NCI-H2029 treated with DMSO at 0.1 percent for 48 hours (cell line): ENCODE measurements around the gene LHFPL3.

ENCODE experiments used
- DNase-seq: peaks from one replicate; lab custom pipeline; 2025; lab: John Stamatoyannopoulos, UW

LHFPL3 gene

DNA sequence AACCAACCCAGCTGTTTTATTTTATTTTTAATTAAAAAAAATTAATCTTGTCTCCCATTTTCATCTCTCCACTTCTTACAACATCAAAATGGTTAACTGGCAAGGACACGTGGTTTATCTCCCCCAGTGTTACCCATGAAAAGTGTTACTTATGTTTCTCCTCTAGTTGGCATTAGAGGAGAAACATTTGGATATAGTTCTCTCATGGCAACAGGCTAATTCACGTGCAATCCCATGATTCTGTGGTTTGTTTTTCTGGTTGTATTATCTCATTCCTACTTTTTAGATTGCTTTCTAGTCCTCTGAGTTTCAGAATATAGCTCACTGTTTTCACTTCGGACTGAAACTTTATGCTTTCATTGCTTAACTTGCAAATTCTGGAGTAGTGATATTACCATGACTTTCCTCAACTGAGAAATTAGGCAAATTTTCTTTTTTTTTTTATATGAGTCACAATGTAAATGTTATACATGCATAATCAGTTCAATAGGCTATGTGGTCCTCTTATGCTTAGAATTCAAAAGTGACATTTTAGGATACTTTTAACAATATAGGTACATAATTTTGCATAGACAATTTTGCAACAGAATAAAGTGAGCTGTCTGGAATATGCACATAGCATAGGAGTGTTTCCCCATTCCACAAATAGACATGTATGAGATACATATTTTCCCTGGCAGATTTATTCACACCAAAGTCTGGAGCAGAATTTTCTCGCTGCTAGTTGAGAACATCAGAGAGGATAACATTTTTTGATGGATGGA lies 43.0 kb downstream of the LHFPL3 start:
- DNase-seq = no peak

DNA sequence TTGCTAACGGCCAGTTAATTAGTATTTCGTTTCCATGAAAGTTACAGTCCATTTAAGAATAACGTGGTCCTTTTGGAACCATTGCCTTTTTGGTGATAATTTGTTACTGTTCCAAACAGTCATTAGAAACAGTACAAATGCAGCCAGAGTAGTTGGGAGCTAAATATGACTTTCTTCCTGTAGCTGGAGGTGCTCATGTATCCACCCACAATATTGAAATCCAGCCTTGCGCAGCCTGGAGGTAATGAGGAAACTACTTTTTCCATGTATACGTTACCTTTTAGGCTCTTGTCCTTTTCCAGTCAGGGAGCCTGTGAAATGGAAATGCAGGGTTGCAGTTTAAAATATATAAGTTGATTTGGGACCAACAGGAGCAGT lies 43.6 kb downstream of the LHFPL3 start:
- no peak for DNase-seq

DNA sequence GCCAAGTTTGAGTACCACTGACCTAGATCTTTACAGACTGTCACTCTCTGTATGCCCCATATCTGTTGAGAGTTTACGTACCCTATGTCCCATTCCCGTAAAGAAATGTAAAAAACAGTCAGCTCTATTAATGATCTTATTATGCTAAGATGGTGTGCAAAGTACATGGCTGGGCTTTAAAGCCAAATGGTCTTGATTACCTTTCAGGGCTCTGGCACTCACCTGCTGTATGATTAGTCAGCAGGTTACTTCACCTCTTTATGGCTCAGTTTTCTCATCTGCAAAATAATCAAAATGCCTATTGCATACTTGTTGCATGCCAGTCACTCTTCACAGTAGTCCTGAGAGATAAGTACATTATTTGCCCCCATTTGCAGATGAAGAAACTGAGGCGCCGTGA lies 54.2 kb downstream of the LHFPL3 start:
- DNase-seq = no peak

DNA sequence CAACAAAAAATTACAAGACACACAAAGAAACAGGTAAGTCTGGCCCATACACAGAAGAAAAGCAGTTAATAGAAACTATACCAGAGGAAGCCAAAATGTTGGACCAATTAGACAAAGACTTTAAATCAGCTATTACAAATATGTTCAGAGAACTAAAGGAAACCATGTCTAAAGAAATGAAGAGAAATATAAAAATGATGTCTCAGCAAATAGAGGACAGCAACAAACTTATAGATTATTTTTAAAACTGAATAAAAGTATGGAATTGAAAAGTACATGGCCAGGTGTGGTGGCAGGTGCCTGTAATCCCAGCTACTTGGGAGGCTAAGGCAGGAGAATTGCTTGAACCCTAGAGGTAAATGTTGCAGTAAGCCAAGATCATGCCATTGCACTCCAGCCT lies 58.5 kb downstream of the LHFPL3 start:
- DNase-seq = no peak

DNA sequence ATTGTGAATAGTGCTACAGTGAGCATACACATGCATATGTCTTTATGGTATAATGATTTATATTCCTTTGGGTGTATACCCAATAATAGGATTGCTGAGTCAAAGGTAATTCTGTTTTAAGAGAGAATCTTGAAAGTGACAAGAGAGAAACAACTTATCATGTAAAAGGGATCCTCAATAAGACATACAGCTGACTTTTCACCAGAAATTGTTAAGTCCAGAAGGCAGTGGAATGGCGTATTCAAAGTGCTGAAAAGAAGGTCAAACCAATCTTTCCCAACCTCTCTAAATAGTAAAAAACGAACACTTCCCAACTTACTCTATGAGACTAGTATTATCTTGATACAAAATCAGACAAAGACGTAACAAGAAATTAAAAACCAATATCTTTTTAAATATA lies 59.8 kb downstream of the LHFPL3 start:
- no peak for DNase-seq

DNA sequence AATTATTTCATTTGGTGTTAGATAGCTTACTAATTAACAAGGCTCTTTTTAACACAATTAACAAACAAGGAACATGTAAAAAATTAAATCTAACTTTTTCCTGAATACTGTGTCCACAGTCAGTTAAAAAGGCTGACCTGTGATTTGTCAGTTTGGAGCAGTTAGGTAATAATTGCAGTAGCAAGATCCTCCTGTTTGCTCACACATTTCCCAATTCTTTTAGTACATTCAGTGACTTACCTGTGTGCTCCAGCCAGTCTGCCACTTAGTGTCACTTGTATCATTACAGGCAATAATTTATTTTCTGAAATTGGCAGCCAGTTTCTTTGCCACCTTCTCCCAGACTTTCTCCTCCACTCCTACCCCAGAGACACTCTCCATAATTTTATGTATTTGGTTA lies 66.8 kb downstream of the LHFPL3 start:
- DNase-seq = no peak

DNA sequence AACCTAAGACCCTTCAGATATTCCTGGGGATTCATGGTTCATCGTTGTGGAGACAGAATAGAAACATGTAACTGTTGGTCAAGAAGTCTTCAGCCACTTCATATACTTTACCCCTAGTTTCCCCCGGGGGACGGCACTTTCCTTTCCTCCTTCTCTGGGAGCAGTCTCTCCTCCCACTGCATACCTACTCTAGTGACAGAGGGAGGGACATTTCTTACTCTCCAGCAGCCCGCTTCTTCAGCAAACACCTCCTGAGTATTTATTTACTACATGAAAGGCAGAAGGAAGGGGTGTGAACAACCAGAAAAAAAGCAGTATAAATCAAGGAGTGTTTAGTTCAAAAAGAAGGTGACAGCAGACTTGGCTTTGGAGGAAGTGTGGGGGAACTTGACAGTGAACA lies 69.0 kb downstream of the LHFPL3 start:
- no peak for DNase-seq

DNA sequence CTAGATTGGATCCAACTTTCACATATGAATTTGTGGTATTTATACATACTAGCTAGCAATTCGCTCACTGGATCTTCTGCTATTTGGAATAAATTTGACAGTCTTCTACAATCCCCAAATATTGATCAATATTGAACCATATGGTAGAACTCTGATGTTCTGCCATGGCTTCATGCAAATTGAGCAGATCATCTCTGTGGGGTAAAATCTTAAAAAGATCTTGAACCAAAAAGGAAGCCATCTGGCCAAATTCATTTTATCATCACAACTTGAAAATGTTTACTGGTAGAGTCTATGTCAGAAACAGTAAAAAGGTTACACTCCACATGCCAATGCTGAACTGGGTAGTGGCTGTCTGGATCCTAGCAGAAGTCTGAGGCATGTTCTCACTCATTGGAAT lies 80.0 kb downstream of the LHFPL3 start:
- no peak for DNase-seq

DNA sequence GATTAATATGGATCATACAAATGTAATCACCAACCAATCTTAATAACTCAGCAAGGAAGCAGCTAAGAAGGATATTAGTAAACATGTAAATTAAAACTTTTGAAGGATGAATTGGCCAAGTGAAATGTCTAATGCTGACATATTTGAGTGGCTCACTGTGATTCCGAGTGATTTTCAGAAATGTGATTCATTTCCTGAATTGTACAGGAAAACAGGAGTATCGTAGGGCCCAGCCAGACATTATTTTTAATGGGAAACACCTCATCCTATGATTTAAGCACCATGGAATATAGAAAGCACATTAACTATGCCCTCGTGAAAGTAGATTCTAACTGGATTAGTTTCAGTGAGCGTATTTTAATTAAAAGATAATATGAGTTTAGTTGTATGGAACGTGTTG lies 82.3 kb downstream of the LHFPL3 start:
- no peak for DNase-seq

DNA sequence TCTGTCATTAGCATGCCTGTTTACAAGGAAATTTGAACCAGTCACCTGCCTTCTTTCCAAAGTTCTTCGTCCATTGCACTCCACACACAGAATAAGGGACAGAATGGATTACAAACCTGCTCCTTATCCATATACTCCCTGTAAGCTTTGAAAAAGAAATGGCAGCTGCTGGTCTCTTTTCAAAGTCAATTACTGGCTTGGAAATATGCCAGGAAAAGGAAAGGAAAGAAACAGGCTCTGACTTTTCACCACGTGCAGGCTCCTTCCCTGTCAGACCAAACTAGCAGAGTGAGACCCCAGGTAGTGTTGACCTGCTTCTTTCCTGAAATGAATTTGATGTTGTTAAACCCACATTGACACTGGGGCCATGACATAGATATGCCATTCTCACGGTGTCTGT lies 84.5 kb downstream of the LHFPL3 start:
- DNase-seq = no peak

DNA sequence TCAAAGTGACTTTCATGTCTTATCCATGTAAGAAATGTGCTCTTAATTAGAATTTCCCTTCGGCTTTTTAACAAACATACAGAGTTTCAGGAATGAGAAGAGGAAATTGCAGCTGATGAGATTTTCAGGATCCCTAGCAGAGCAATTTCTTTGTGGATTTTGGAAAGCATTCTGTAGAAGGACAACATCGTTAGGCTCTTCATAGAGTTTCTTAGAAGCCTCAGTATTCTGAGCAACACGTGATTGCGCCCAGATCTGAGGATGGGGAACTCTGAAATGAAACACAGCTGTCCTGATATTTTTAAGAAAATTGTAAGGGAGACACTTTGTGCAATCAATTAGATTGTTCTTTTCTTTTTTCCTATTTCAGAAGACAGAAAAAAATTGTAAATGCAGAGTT lies 85.8 kb downstream of the LHFPL3 start:
- no peak for DNase-seq

DNA sequence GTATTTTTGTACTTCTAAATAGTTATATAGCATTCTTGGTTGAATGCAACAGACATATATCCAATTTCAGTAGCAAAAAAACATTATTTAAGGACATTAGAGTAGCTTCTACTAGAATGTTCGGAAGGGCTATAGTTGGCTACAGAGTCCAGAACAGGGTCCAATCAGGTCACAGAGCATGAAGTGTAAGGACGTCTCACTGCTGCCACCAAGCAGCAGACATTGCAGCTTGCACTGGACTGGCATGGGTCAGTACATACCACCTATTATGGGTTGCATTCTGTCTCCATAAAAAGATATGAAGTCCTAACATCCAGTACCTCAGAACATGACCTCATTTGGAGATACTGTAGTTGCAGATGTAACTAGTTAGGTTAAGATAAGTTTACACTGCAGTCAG lies 87.3 kb downstream of the LHFPL3 start:
- DNase-seq = no peak

DNA sequence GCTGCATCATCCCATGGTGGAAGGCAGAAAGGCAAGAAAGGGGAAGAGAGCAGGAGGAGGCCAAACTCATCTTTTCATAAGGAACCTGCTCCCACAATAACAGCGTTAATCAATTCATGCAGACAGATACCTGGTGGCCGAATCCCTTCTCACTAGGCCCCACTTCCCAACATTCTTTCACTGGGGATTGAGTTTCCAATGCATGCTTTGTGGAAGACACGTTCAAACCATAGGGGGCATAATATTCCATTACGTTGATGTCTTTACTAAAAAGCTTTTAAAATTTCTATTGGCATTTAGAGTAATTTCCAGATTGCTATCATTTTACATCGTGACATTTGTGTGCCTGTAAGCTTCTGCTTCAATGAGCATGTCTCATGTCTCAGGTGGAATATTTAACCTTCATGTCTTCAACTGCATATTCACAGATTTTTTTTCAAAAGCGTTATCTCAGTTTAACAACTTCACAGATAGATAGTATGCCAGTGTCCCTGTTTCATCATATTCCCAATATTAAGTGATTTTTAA lies 88.5 kb downstream of the LHFPL3 start:
- no peak for DNase-seq

DNA sequence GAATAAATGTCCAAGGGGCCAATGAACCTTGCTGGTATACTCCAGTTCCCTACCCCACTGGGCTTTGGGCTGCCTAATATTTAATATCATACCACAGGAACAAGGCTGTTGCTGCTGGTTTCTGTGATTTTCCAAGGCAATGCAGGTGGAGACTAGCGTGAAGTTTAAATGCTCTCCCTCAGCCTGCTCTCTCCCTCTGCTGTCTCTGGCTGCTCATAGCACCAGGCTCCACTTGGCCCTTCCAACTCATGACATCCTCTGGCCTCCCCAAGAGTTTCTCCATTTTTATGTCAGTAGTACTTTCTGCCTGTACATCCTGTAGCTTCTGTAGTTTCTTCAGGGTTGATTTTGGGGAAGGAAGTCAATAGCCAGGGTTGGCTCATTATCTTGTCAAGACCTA lies 103.5 kb downstream of the LHFPL3 start:
- DNase-seq = no peak

DNA sequence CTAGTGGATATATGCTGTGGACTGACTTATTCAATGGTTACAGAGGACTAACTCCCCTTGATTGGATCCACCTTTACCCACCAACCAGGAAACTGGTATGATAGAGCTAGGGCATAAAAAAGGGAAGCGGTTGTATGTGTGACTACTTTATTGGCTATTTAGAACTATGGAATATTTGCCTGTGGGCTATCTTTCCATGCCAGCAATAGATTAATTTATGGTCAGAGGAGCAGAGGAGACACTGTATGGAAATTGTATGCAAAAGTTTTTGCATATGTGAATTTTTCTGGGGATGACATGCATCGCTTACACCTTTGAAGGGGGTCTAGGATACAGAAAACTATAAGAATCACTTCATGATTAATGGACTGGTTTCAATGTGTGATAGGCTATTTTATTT lies 105.7 kb downstream of the LHFPL3 start:
- no peak for DNase-seq

DNA sequence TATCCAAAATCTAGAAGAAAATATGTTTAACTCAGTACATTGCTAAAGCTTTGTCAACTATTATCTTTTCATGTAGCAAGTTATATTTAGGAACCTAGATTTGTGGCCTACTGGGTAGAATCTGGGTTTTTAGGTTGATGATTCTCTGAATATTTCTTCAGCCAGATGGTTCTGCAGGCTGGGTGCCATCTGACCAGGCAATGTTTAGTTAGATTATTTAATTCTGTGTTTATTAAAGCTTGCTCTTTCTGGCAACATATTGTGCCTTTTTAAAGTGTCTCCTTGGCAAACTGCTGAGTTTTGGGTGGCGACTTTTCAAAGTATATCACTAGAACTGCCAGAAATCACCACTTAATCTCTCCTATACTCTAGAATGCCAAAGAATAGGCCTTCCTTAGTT lies 114.1 kb downstream of the LHFPL3 start:
- no peak for DNase-seq

DNA sequence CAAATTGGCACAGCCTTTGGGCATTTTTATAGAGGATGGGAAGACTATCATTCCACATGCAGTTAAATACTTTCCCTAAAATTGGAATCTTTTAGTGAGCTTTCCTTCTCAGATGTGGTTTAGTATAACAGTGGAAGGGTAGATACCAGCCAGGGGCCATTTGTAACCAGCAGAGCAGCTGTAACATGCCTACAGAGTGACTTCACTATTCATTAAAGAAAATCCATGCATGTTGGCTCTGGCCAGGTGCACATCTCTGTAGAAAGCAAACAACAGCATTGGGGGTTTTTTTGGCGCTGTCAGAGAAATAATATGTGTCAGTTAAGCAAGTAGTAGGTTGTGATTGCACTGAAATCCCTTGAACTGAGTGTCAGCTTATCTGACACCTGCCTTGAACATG lies 115.6 kb downstream of the LHFPL3 start:
- DNase-seq = no peak

DNA sequence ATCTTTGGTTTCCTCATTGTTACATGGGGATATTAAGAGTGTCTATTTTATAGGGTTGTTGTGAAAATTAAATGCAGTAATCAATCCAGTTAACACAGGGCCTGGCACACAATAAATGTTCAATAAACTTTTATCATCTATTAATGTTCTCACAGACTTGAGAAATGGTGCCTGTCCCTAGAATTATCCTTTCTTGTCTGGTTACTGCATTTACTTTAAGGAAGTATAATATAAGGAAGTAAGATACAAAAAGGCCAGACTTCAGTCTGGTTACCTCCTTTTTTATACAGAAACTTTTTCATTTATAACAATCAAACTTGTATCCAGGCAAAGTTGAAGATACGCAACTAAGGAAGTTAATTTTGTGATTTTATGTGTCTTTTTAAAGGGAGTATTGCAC lies 117.0 kb downstream of the LHFPL3 start:
- no peak for DNase-seq

DNA sequence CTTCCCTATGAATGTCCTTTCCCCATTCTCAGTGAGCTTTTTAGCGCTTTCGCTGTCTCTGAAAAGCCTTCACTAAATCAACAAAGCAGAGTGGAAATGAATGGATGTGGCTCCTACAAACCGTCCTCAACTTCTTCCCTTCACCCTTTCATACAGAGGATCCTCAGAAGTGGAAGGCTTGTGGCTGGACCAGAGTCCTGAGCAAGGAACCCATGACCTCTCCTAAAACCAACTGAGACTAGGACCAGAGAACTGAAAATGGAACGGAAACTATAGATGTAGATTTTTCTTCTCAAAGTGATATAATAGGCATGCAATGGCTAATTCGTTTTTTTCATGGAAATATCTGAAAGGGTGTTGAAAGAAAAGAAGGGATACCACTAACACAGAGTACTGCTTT lies 122.5 kb downstream of the LHFPL3 start:
- no peak for DNase-seq

DNA sequence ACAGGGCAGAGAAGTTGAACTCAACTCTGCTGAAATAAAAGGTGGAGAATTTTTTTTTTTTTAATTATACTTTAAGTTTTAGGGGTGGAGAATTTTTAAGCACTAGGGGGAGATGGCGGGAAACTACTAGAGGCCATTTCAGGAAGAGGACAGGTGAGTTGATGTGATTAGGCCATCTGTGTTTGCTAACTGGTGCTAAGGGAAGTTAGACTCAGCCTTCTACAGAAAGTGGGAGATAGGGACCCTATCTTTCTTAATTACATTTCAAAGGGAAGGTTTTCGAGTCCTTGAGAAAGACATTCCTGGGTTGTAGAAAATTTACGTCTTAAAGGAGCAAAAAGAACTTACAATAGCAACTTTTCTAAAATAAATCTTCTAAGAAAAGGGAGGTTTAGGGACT lies 124.8 kb downstream of the LHFPL3 start:
- DNase-seq = no peak

DNA sequence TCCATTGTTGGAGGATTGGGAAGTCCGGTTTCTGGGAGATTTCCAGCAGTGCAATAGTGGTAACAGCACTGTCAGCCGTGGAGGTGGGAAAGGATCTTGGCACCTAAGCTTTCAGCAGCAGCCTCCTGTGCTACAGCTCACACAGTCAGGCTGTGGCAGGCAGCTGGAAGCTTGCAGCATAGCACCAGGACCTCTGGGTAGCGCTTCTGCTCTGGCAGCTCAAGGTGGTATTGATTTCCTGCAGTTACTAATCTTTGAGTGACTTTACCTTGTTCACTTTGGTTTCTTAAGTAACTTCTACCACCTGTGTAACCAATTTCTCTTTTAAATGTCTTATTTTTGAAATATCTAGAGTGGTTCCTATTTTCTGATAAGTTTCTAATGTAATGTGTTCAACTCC lies 130.5 kb downstream of the LHFPL3 start:
- DNase-seq = no peak

DNA sequence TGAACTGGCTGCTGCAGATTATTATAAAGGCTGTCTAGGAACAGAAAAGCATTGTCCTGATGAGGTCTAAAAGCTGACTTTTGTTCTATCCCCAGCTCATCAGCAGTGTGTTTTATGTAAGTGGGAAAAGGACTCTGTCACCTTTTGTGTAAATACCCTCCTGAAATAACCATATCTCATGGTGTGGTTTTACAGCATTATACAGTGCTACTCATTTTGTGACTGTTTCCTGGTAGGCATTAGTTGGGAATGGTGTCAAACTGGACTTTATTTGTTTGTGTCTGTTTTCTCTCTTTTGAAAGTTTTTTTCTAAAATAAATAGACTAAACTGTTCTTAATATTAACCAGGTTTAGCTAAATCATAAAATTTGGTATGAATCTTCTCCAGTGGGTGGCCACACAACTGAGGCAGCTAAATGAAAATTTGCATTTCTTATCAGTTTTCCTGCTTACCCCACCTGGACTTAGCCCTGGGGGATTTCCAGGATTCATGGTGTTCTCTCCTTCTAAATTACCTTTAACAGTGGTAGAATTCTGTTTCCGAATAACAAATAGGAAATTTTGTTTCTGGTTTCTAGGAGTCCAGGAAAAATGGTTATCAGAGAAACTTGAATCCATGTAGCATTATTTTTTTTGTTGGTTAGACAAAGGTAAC lies 140.9 kb downstream of the LHFPL3 start:
- DNase-seq = no peak

DNA sequence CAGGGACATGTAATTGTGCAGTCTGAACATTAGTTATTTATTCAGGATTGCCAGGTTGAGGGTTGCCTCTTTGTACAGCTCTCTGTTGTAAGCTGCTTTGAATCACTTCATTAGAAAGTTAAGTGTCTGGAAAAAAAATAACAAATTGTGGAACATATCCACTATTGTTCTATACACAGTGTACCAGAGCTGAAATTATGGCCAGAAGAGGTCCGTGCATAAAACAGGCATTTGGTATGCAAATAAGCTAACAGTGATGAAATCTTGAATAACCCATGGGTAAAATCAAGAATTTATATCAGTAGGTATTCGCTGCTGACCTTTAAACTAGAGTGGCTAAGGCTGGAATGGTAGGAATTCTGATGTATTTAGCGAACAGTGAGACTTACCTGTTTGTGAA lies 152.1 kb downstream of the LHFPL3 start:
- DNase-seq = no peak
